Esophagus (tissue), 2 donors: ENCODE measurements around the gene ERBB4. TPM values are rescaled to one million over a fixed set of nuclear protein-coding genes. Genes with fewer than 3 reads are reported as not detected.

Source experiments
- H3K27ac ChIP-seq, 2 donors: one replicate each; pipeline ENCODE4 v1.5.1; 2013; ENCODE audit warnings: low read depth in 2 of 2, mild to moderate bottlenecking in 2 of 2, inconsistent platforms in 1 of 2, low read length in 1 of 2, moderate library complexity in 1 of 2
- H3K27me3 ChIP-seq, 2 donors: one replicate each; pipeline ENCODE4 v1.6.1; 2013; ENCODE audit warnings: low read length in 2 of 2, control low read depth in 1 of 2, mild to moderate bottlenecking in 1 of 2; ENCODE audit not compliant: insufficient read depth in 2 of 2, control insufficient read depth in 1 of 2
- H3K36me3 ChIP-seq, 2 donors: one replicate each; pipeline ENCODE4 v1.6.1; 2013; ENCODE audit warnings: low read length in 1 of 2; ENCODE audit not compliant: control insufficient read depth in 2 of 2, insufficient read depth in 2 of 2
- H3K4me1 ChIP-seq, 2 donors: one replicate each; pipeline ENCODE4 v1.6.1; 2013; ENCODE audit warnings: low read length in 1 of 2; ENCODE audit not compliant: control insufficient read depth in 2 of 2, insufficient read depth in 2 of 2
- H3K4me3 ChIP-seq, 2 donors: one replicate each; pipeline ENCODE4 v1.5.1; 2013; ENCODE audit warnings: low read length in 2 of 2, mild to moderate bottlenecking in 2 of 2, low read depth in 1 of 2, moderate library complexity in 1 of 2
- H3K9me3 ChIP-seq, 2 donors: one replicate each; pipeline ENCODE4 v1.6.1; 2013; ENCODE audit warnings: mild to moderate bottlenecking in 2 of 2, low read depth in 1 of 2, low read length in 1 of 2, moderate library complexity in 1 of 2; ENCODE audit not compliant: control insufficient read depth in 2 of 2, insufficient read depth in 1 of 2
- WGBS, 2 donors: extraction: QIAGEN DNeasy Blood & Tissue Kit; methylation state at CpG; one replicate each; pipeline ENCODE4 v1.1.7; 2013; 5-methylcytosine and 5-hydroxymethylcytosine counted together
- polyA plus RNA-seq, 2 donors: library from polyadenylated mRNA; stranded (reverse); fragments of 200-250 nt; gene quantifications; one replicate each; pipeline ENCODE4 v1.2.3, GENCODE V29; 2013
- donor health status: healthy with polysubstance abuse.
- donor health status: Bipolar disorder and iron deficiency.

The ERBB4 gene
- polyA plus RNA-seq, 2 donors = under 0.01 to 0.06 TPM

GRCh38 chr2:211423018-211423417, 1115.6 kb downstream of the ERBB4 start:
- no peak overlapping the region for H3K4me3 ChIP-seq
- 36 to 37% methylated on average over 2 of the region's 2 CpGs for WGBS, 2 donors
- H3K36me3 ChIP-seq = no peaks in the 10 kb centered on the region
- H3K27ac ChIP-seq = no peak overlapping the region
- H3K27me3 ChIP-seq = no peaks in the 10 kb centered on the region
- no peaks in the 10 kb centered on the region for H3K9me3 ChIP-seq
- H3K4me1 ChIP-seq = no peaks in the 10 kb centered on the region

GRCh38 chr2:211417544-211417943, 1121.1 kb downstream of the ERBB4 start:
- Histone ChIP-seq H3K9me3 (no peaks in the 10 kb centered on the region), H3K4me1 (no peaks in the 10 kb centered on the region), H3K27ac (no peak overlapping the region), H3K4me3 (no peak overlapping the region), H3K27me3 (no peaks in the 10 kb centered on the region), H3K36me3 (no peaks in the 10 kb centered on the region)

DNA sequence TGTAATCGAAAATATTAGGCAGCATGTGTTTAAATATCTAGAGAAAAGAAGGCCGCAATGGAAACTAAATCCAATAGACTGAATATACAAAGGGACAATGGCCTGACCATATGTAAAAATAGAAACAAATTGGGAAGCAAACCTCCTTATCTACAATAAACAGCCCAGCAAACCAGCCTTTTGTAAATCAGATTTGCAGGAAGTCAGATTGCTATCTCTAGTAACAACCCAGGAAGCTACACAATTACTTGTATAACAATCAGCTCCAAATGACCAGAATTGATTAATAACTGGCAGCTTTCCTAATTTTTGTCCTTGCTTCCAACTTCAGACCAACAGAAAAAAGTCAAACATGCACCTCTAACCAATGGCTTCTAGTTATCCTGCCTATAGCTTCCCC, 1122.2 kb downstream of the ERBB4 start:
- Histone ChIP-seq H3K4me3 (no peak overlapping the region), H3K36me3 (no peaks in the 10 kb centered on the region), H3K4me1 (no peaks in the 10 kb centered on the region), H3K27ac (no peak overlapping the region), H3K27me3 (no peaks in the 10 kb centered on the region), H3K9me3 (no peaks in the 10 kb centered on the region)
- 85 to 88% methylated on average over 2 of the region's 2 CpGs for WGBS, 2 donors

GRCh38 chr2:211413746-211414145, 1124.9 kb downstream of the ERBB4 start:
- H3K27me3 ChIP-seq = no peaks in the 10 kb centered on the region
- WGBS, 2 donors = 78 to 82% methylated on average over 7 of the region's 7 CpGs
- no peak overlapping the region for H3K27ac ChIP-seq
- H3K36me3 ChIP-seq = no peaks in the 10 kb centered on the region
- H3K9me3 ChIP-seq = no peaks in the 10 kb centered on the region
- H3K4me3 ChIP-seq = no peak overlapping the region
- no peaks in the 10 kb centered on the region for H3K4me1 ChIP-seq

GRCh38 chr2:211408483-211408891, 1130.1 kb downstream of the ERBB4 start:
- Histone ChIP-seq H3K9me3 (no peaks in the 10 kb centered on the region), H3K36me3 (no peaks in the 10 kb centered on the region), H3K4me1 (no peaks in the 10 kb centered on the region), H3K27ac (no peak overlapping the region), H3K27me3 (no peaks in the 10 kb centered on the region), H3K4me3 (no peak overlapping the region)
- 26 to 29% methylated on average over 4 of the region's 4 CpGs for WGBS, 2 donors

DNA sequence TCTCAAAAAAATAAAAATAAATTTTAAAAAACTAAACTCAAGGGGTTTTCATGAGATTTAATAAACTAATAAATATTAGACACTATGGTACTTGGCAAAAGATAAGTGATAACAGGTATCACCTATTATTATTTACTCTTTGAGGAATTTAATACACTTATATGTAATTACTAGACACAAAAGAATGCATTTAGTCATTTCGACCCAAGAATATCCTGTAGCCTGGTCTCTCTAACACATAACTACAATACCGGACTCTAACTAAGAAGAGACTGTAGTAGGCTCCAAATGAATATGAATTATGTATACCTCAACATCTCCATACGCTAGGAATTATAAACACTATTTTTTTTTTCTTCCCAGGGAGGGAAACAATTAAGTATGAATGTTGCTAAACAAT, 1131.5 kb downstream of the ERBB4 start:
- WGBS, 2 donors = 85 to 90% methylated on average over 3 of the region's 3 CpGs
- Histone ChIP-seq H3K9me3 (no peaks in the 10 kb centered on the region), H3K36me3 (no peaks in the 10 kb centered on the region), H3K4me3 (no peak overlapping the region), H3K4me1 (no peaks in the 10 kb centered on the region), H3K27me3 (no peaks in the 10 kb centered on the region), H3K27ac (no peak overlapping the region)

- Histone ChIP-seq H3K36me3 (no peaks in the 10 kb centered on the region), H3K4me1 (no peaks in the 10 kb centered on the region), H3K27ac (no peak overlapping the region), H3K27me3 (no peaks in the 10 kb centered on the region), H3K4me3 (no peak overlapping the region), H3K9me3 (no peaks in the 10 kb centered on the region)
- WGBS, 2 donors = 86 to 92% methylated on average over 4 of the region's 4 CpGs
Observed at GRCh38 chr2:211405036-211405435, 1133.6 kb downstream of the ERBB4 start.

DNA sequence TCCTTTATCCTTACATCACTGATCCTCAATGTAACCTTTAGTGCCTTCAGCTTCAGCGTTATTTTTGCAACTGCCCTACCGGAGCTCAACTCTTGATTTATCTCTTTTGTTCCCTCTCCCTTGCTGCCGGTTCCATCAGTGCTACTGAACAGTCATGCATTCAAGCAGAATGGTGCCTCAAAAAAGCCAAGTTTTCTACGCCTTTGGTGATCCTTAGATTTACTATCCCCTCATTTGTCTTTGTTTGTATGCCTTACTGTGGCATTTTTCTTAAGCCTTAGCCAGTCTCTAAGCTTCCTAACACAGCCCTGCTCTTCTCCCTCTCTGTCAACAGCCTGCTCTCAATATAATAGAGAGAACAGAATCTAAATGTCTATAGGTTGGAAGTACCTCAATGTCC, 1134.5 kb downstream of the ERBB4 start:
- no peaks in the 10 kb centered on the region for H3K27me3 ChIP-seq
- H3K36me3 ChIP-seq = no peaks in the 10 kb centered on the region
- no peak overlapping the region for H3K4me3 ChIP-seq
- H3K4me1 ChIP-seq = no peaks in the 10 kb centered on the region
- no peaks in the 10 kb centered on the region for H3K9me3 ChIP-seq
- 58 to 70% methylated on average over 4 of the region's 4 CpGs for WGBS, 2 donors
- no peak overlapping the region for H3K27ac ChIP-seq

GRCh38 chr2:211401328-211401727, 1137.3 kb downstream of the ERBB4 start:
- H3K4me1 ChIP-seq = no peaks in the 10 kb centered on the region
- H3K36me3 ChIP-seq = no peaks in the 10 kb centered on the region
- H3K4me3 ChIP-seq = no peak overlapping the region
- H3K9me3 ChIP-seq = no peaks in the 10 kb centered on the region
- H3K27ac ChIP-seq = no peak overlapping the region
- H3K27me3 ChIP-seq = no peaks in the 10 kb centered on the region
- 80 to 81% methylated on average over 2 of the region's 2 CpGs for WGBS, 2 donors

DNA sequence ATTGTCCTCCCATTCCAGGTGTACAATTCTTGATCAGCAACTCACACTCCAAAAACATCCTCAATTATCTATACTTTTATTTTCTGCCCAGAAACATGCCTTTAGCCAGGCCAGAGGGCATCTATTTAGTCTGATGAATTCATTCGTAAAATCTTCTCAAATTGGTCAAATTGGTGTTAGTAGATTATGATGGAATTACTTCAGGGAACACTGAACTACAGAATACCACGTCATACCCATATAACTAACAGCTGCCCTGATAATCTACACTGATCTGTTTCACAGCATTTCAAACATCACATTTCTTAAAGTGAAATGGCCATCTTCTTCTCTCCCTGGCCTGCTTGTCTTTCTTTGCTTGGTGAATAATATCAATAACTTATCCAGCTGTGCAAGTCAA, 1140.8 kb downstream of the ERBB4 start:
- H3K27me3 ChIP-seq = no peaks in the 10 kb centered on the region
- H3K36me3 ChIP-seq = no peaks in the 10 kb centered on the region
- H3K4me3 ChIP-seq = no peak overlapping the region
- H3K4me1 ChIP-seq = no peaks in the 10 kb centered on the region
- 66 to 68% methylated on average over 2 of the region's 2 CpGs for WGBS, 2 donors
- H3K27ac ChIP-seq = no peak overlapping the region
- no peaks in the 10 kb centered on the region for H3K9me3 ChIP-seq
